Fibroblast of lung (primary cell): Measurements from ENCODE around the gene ZNF445.
"Not testable (repeated sequence)": the region's sequence is repeated elsewhere in the genome, so short reads cannot be mapped to it uniquely, and the experiment has no call there.

ENCODE experiments used
- EZH2 ChIP-seq: IDR thresholded peaks from 2 replicates; pipeline ENCODE4 v1.5.1; 2012; ENCODE audit warnings: low read length, control low read depth, mild to moderate bottlenecking; ENCODE audit errors: missing control alignments
- TF ChIP-seq, protein P1 (sequence below), 2 donors: IDR thresholded peaks in 1 of 2; conservative IDR thresholded peaks in 1 of 2; 1 replicate in 1 of 2; 2 replicates in 1 of 2; pipeline ENCODE4 v1.5.1; 2011 to 2012; ENCODE audit warnings: low read length in 2 of 2, control low read depth in 1 of 2, inconsistent platforms in 1 of 2, low read depth in 1 of 2, mild to moderate bottlenecking in 1 of 2

DNA sequence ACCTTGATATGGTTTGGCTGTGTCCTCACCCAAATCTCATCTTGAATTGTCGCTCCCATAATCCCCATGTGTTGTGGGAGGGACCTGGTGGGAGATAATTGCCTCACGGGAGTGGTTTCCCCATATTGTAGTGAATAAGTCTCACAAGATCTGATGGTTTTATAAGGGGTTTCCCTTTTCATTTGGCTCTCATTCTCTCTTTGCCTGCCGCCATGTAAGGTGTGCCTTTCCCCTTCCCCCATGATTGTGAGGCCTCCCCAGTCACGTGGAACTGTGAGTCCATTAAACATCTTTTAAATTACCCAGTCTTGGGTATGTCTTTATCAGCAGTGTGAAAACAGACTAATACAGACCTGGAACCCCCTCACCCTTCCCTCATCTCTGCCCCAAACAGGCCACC lies 59.4 kb downstream of the ZNF445 start:
- TF ChIP-seq, protein P1, sequence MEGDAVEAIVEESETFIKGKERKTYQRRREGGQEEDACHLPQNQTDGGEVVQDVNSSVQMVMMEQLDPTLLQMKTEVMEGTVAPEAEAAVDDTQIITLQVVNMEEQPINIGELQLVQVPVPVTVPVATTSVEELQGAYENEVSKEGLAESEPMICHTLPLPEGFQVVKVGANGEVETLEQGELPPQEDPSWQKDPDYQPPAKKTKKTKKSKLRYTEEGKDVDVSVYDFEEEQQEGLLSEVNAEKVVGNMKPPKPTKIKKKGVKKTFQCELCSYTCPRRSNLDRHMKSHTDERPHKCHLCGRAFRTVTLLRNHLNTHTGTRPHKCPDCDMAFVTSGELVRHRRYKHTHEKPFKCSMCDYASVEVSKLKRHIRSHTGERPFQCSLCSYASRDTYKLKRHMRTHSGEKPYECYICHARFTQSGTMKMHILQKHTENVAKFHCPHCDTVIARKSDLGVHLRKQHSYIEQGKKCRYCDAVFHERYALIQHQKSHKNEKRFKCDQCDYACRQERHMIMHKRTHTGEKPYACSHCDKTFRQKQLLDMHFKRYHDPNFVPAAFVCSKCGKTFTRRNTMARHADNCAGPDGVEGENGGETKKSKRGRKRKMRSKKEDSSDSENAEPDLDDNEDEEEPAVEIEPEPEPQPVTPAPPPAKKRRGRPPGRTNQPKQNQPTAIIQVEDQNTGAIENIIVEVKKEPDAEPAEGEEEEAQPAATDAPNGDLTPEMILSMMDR (conservative IDR thresholded peaks at IDR 0.05 in 1 of 2, IDR thresholded peaks at IDR 0.05 in 1 of 2; ENCODE audit: low read depth in 1 of 2, low read length in 2 of 2): not testable (repeated sequence)
- not testable (repeated sequence) for TF ChIP-seq EZH2
